Neuron (in vitro differentiated cells): ENCODE results near the gene ITGB4.

ENCODE experiments used
- H2AFZ ChIP-seq: one replicate; pipeline ENCODE4 v1.6.1; 2013; ENCODE audit warnings: low read depth, mild to moderate bottlenecking, inconsistent platforms, low read length, moderate library complexity
- H3K27me3 ChIP-seq: one replicate; pipeline ENCODE4 v1.6.1; 2013; ENCODE audit warnings: low read length; ENCODE audit not compliant: insufficient read depth
- H3K36me3 ChIP-seq: one replicate; pipeline ENCODE4 v1.6.1; 2013; ENCODE audit warnings: low read length; ENCODE audit not compliant: insufficient read depth
- H3K4me1 ChIP-seq: one replicate; pipeline ENCODE4 v1.6.1; 2013; ENCODE audit warnings: low read length; ENCODE audit not compliant: insufficient read depth
- H3K4me3 ChIP-seq: 2 replicates; pipeline ENCODE4 v1.5.1; 2013; ENCODE audit warnings: mild to moderate bottlenecking, low read length, moderate library complexity
- H3K9me3 ChIP-seq: one replicate; pipeline ENCODE4 v1.6.1; 2013; ENCODE audit warnings: low read length

Gene ITGB4

GRCh38 chr17:75795820-75796607 is 74.8 kb downstream of the ITGB4 start:
- H2AFZ ChIP-seq, result no peak overlapping the region
- no peaks in the 10 kb centered on the region for H3K4me1 ChIP-seq
- H3K27me3 ChIP-seq, result no peaks in the 10 kb centered on the region
- peaks cover 63% of the 10 kb centered on the region for H3K36me3 ChIP-seq
- H3K9me3 ChIP-seq, result peaks cover 2% of the 10 kb centered on the region
- no peak overlapping the region for H3K4me3 ChIP-seq

- Histone ChIP-seq H3K4me1 (no peaks in the 10 kb centered on the region), H3K36me3 (peaks cover 45% of the 10 kb centered on the region), H3K9me3 (no peaks in the 10 kb centered on the region), H2AFZ (no peak overlapping the region), H3K4me3 (no peak overlapping the region), H3K27me3 (no peaks in the 10 kb centered on the region)
Observed at GRCh38 chr17:75799402-75799801, 78.1 kb downstream of the ITGB4 start.

DNA sequence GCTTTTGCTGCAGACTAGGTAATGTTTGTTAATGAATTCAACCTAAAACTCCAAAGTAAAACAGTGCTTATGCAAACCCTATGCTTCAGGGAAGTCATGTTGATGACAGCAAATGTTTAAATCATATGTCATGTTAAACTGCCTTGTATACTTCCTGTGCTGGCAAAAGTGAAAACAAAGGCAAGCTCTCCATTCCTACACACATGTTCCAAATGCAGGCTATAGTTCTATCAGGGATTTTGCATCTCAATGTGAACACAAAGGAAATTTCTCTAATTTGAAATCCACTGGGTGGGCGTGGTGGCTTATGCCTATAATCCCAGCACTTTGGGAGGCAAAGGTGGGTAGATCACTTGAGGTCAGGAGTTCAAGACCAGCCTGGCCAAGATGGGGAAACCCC is 82.6 kb downstream of the ITGB4 start:
- H3K36me3 ChIP-seq, result peaks cover 16% of the 10 kb centered on the region

DNA sequence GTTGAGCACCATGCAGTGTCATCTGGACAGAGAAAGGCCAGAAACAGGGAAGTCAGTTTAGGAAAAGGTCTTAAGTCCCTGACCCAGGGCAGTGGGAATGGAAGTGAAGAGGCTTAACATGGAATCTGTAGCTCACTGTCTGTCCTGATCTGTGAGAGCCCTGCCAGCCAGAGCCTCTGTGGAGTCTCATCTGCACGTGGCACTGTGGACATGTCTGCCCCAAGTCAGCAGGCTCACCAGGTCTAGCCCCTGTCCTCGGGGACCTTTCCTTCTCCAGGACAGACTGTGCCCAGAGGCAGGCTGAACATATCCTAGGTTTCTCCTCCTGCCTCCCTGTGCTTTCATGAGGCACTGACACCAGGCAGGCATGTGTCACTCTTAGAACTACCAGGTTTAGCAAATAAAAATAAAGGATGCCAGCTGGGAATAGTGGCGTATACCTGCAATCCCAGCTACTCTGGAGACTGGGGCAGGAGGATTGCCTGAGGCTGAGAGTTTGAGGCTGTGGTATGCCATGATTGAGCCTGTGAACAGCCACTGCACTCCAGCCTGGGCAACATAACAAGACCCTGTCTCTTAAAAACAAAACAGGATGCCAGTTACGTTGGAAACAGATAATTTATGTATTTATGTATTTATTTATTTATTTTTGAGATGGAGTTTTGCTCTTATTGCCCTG is 85.7 kb downstream of the ITGB4 start:
- Histone ChIP-seq H3K4me3 (no peak overlapping the region), H2AFZ (no peak overlapping the region), H3K36me3 (peaks cover 21% of the 10 kb centered on the region), H3K27me3 (no peaks in the 10 kb centered on the region), H3K9me3 (no peaks in the 10 kb centered on the region), H3K4me1 (no peaks in the 10 kb centered on the region)

More for the DNA sequence above, 82.6 kb downstream of the ITGB4 start:
- H3K4me3 ChIP-seq, result no peak overlapping the region
- H2AFZ ChIP-seq, result no peak overlapping the region
- no peaks in the 10 kb centered on the region for H3K9me3 ChIP-seq
- no peaks in the 10 kb centered on the region for H3K27me3 ChIP-seq
- H3K4me1 ChIP-seq, result no peaks in the 10 kb centered on the region
